GM18519 (cell line): ENCODE results near the gene CGN.

Experiments used
- ATAC-seq: cut with Tn5 transposase; IDR thresholded peaks from one replicate; pipeline ENCODE4 v1.9.1; 2021; ENCODE audit warnings: mild to moderate bottlenecking, moderate library complexity; ENCODE audit not compliant: unreplicated experiment, low FRiP score

Gene CGN

DNA sequence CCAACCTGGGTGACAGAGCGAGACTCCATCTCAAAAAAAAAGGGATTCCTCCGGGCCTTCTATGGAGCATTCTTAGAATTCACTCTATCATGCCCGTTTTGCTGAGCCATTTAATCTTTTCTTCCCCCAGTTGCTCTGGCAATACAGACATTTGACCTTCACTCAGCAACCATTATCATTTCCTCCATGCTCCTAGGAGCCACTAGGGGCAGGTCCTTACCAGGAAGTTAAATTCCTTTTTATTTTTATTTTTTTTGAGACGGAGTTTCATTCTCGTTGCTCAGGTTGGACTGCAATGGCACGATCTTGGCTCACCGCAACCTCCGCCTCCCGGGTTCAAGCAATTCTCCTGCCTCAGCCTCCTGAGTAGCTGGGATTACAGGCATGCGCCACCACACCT, 9.7 kb upstream of the CGN start:
- no peak for ATAC-seq

GRCh38 chr1:151502035-151502700, 9.0 kb upstream of the CGN start:
- ATAC-seq = no peak

GRCh38 chr1:151502859-151503780, 8.1 kb upstream of the CGN start:
- ATAC-seq = no peak

GRCh38 chr1:151504252-151504651, 6.9 kb upstream of the CGN start:
- no peak for ATAC-seq

- ATAC-seq = no peak
Measured at GRCh38 chr1:151504759-151505158, 6.4 kb upstream of the CGN start.

- ATAC-seq = no peak
Measured at GRCh38 chr1:151508833-151509232, 2.4 kb upstream of the CGN start.

GRCh38 chr1:151509350-151510019, 1.7 kb upstream of the CGN start:
- ATAC-seq = no peak

- no peak for ATAC-seq
Measured at GRCh38 chr1:151510020-151510405, 1.2 kb upstream of the CGN start.

DNA sequence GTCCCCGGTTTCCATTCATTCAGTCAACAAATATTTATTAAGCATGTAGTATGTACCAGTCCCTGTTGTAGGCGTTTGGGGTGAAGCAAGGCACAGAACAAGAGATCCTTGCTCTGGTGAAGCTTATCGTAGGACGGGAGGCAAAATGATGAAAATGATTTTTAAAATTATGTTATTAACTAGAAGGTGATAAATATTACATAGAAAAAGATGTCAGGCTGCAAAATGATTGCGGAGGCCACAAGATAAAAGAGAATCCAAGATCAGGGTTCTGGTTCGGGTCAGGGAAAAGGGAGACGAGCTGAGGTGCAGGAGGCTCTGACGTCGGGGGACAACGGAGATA, 602 bp upstream of the CGN start:
- ATAC-seq = no peak

GRCh38 chr1:151511636-151512215, 539 bp downstream of the CGN start:
- ATAC-seq = no peak

GRCh38 chr1:151512326-151512725, 1.1 kb downstream of the CGN start:
- ATAC-seq = no peak

GRCh38 chr1:151512801-151513625, 1.8 kb downstream of the CGN start:
- no peak for ATAC-seq

- ATAC-seq = no peak
Measured at GRCh38 chr1:151513626-151514121, 2.5 kb downstream of the CGN start.

DNA sequence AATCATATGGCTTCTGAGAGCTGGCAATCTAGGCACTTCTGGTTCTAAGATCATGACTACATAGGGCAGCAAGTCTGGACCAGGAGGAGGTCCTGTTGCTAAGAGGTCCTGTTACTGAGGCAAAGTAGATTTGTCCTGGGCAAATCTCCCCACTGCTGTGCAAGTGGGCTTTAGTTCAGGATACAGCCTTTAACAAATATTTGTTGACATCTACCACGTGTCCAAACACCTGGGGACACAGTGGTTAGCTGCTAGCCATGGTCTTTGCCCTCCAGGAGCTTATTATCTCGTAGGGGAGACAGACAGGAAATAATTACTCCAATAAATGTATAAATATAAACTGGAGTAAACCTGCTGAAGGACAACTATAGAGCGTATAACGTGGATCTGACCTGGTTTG, 3.2 kb downstream of the CGN start:
- ATAC-seq = no peak

DNA sequence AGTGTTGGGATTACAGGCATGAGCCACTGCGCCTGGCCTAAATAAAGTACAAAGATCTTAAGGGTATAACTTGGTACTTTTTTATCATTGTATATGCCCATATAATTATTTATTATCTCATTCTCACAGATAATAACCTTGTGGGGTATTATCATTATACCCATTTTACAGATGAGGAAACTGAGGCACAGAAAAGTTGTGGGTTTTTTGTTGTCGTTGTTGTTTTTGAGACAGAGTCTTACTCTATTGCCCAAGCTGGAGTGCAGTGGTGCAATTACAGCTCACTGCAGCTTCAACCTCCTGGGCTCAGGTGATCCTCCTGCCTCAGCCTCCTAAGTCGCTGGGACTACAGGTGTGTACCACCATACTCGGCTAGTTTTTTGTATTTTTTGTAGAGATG, 4.1 kb downstream of the CGN start:
- ATAC-seq = no peak

DNA sequence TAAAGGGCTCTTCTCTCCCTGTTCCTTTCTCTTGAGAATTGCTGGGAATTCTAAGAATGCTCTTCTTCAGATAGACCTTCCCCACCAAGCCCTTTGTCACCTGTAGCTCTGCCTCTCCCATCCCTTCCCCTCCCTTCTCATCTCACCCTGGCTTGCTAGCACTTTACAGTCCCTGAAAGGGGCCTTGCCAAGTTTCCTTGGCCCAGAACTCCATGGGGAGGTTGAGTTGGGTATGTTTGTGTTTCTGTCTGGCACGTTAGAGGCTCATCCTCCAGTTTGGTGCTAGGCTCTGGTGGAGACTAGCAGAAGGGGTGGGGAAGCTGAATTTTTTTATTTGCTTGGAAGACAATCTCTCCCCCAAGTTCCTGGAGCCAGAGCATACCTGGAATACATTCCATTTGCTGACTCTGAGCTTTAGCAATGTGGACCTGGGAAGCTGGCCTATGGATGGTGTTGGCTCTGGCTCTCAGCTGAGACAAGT, 4.9 kb downstream of the CGN start:
- ATAC-seq = no peak

- ATAC-seq = no peak
Measured at GRCh38 chr1:151518431-151518830, 7.2 kb downstream of the CGN start.

DNA sequence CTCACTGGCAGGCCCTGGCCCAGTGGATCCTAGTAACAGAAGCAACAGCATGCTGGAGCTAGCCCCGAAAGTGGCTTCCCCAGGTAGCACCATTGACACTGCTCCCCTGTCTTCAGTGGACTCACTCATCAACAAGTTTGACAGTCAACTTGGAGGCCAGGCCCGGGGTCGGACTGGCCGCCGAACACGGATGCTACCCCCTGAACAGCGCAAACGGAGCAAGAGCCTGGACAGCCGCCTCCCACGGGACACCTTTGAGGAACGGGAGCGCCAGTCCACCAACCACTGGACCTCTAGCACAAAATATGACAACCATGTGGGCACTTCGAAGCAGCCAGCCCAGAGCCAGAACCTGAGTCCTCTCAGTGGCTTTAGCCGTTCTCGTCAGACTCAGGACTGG, 7.7 kb downstream of the CGN start:
- ATAC-seq = no peak

GRCh38 chr1:151519667-151520066, 8.5 kb downstream of the CGN start:
- ATAC-seq = no peak

- no peak for ATAC-seq
Measured at GRCh38 chr1:151520359-151520758, 9.2 kb downstream of the CGN start.
